ENCODE measurements around the gene SCGB1A1. TPM values are rescaled to one million over a fixed set of nuclear protein-coding genes. Genes with fewer than 3 reads are reported as not detected.
A peak's percentile ranks its signal among the peaks of the same experiment; 100 is the strongest.

Gene SCGB1A1
- polyA plus RNA-seq, 1 donor from 2014 or later = not detected

- Histone ChIP-seq H2AFZ (ENCODE audit: low read depth, low read length) (no peak overlapping the region), H3K27me3 (ENCODE audit: insufficient read depth, low read depth, low read length) (no peaks in the 10 kb centered on the region), H3K4me3 (ENCODE audit: low read length) (no peak overlapping the region), H3K9me3 (ENCODE audit: low read length) (no peaks in the 10 kb centered on the region), H3K27ac (ENCODE audit: low read length) (no peak overlapping the region), H3K9ac (ENCODE audit: low read length) (no peak overlapping the region), H4K20me1 (ENCODE audit: insufficient read depth) (no peaks in the 10 kb centered on the region), H3F3A (ENCODE audit: insufficient read depth, low read length, poor library complexity, severe bottlenecking) (peaks cover 4% of the 10 kb centered on the region), H3K9me2 (ENCODE audit: insufficient read depth, low read length) (no peaks in the 10 kb centered on the region), H3K36me3 (ENCODE audit: insufficient read depth, low read length) (no peaks in the 10 kb centered on the region), H3K4me2 (ENCODE audit: low read length) (no peak overlapping the region), H3K79me2 (replicated peaks; ENCODE audit: insufficient read depth, low read length) (no peaks in the 10 kb centered on the region)
- TF ChIP-seq EP300 (conservative IDR thresholded peaks at IDR 0.05; ENCODE audit: poor library complexity, severe bottlenecking) = no peak
- TF ChIP-seq RAD21 (conservative IDR thresholded peaks at IDR 0.05) = no peak
- no peak for TF ChIP-seq MXI1 (conservative IDR thresholded peaks at IDR 0.05; ENCODE audit: poor library complexity, severe bottlenecking)
Observed at GRCh38 chr11:62391642-62392425, 27.0 kb upstream of the SCGB1A1 start.

GRCh38 chr11:62392506-62392905, 26.3 kb upstream of the SCGB1A1 start:
- H3K9me2 ChIP-seq (ENCODE audit: insufficient read depth, low read length) = no peaks in the 10 kb centered on the region
- H3K4me3 ChIP-seq (ENCODE audit: low read length) = no peak overlapping the region
- H3K27me3 ChIP-seq (ENCODE audit: insufficient read depth, low read depth, low read length) = no peaks in the 10 kb centered on the region

DNA sequence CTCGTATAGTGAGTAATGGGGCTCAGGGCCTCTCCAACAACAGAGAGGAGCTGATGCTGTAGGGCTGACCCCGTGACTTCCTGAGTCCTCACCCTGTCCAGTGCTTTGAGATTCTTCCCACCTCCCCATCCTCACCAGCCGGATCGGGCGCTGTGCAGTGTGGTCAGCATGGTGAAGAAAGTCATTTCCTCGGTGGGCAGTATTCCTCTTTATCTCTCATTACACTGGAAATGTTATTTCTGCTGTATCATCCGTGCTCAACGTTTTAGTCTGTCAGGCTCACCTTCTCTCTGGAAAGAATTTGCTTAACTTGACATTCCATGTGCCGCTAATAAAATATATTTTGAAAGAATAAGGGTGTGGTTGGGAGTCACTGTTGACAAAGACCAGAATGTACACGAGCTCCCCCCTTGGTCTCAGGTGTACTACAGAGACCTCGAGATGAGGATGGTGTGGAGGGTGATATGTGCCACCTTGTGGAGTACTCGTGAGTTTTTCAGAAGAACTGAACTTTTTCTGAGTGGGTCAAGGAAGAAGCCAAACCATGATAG, 25.7 kb upstream of the SCGB1A1 start:
- Histone ChIP-seq H3K27me3 (ENCODE audit: insufficient read depth, low read depth, low read length) (no peaks in the 10 kb centered on the region), H3K79me2 (replicated peaks; ENCODE audit: insufficient read depth, low read length) (no peaks in the 10 kb centered on the region)
- no peak for TF ChIP-seq TAF1 (IDR thresholded peaks at IDR 0.05; ENCODE audit: low read depth)
- TF ChIP-seq, protein P1, sequence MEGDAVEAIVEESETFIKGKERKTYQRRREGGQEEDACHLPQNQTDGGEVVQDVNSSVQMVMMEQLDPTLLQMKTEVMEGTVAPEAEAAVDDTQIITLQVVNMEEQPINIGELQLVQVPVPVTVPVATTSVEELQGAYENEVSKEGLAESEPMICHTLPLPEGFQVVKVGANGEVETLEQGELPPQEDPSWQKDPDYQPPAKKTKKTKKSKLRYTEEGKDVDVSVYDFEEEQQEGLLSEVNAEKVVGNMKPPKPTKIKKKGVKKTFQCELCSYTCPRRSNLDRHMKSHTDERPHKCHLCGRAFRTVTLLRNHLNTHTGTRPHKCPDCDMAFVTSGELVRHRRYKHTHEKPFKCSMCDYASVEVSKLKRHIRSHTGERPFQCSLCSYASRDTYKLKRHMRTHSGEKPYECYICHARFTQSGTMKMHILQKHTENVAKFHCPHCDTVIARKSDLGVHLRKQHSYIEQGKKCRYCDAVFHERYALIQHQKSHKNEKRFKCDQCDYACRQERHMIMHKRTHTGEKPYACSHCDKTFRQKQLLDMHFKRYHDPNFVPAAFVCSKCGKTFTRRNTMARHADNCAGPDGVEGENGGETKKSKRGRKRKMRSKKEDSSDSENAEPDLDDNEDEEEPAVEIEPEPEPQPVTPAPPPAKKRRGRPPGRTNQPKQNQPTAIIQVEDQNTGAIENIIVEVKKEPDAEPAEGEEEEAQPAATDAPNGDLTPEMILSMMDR (IDR thresholded peaks at IDR 0.05; ENCODE audit: poor library complexity, severe bottlenecking) = peak; percentile 15
- TF ChIP-seq, protein P2, sequence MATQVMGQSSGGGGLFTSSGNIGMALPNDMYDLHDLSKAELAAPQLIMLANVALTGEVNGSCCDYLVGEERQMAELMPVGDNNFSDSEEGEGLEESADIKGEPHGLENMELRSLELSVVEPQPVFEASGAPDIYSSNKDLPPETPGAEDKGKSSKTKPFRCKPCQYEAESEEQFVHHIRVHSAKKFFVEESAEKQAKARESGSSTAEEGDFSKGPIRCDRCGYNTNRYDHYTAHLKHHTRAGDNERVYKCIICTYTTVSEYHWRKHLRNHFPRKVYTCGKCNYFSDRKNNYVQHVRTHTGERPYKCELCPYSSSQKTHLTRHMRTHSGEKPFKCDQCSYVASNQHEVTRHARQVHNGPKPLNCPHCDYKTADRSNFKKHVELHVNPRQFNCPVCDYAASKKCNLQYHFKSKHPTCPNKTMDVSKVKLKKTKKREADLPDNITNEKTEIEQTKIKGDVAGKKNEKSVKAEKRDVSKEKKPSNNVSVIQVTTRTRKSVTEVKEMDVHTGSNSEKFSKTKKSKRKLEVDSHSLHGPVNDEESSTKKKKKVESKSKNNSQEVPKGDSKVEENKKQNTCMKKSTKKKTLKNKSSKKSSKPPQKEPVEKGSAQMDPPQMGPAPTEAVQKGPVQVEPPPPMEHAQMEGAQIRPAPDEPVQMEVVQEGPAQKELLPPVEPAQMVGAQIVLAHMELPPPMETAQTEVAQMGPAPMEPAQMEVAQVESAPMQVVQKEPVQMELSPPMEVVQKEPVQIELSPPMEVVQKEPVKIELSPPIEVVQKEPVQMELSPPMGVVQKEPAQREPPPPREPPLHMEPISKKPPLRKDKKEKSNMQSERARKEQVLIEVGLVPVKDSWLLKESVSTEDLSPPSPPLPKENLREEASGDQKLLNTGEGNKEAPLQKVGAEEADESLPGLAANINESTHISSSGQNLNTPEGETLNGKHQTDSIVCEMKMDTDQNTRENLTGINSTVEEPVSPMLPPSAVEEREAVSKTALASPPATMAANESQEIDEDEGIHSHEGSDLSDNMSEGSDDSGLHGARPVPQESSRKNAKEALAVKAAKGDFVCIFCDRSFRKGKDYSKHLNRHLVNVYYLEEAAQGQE (IDR thresholded peaks at IDR 0.05; ENCODE audit: borderline replicate concordance) = no peak

More at GRCh38 chr11:62392506-62392905, 26.3 kb upstream of the SCGB1A1 start:
- Histone ChIP-seq H3F3A (ENCODE audit: insufficient read depth, low read length, poor library complexity, severe bottlenecking) (peaks cover 4% of the 10 kb centered on the region), H2AFZ (ENCODE audit: low read depth, low read length) (no peak overlapping the region), H3K9ac (ENCODE audit: low read length) (no peak overlapping the region), H3K4me2 (ENCODE audit: low read length) (no peak overlapping the region), H3K36me3 (ENCODE audit: insufficient read depth, low read length) (no peaks in the 10 kb centered on the region), H3K79me2 (replicated peaks; ENCODE audit: insufficient read depth, low read length) (no peaks in the 10 kb centered on the region), H3K27ac (ENCODE audit: low read length) (no peak overlapping the region), H4K20me1 (ENCODE audit: insufficient read depth) (no peaks in the 10 kb centered on the region), H3K9me3 (ENCODE audit: low read length) (no peaks in the 10 kb centered on the region)
- TF ChIP-seq POLR2AphosphoS5 (IDR thresholded peaks at IDR 0.05) (no peak), EZH2 (IDR thresholded peaks at IDR 0.05; ENCODE audit: borderline replicate concordance, insufficient read depth, low read length, poor library complexity, severe bottlenecking) (no peak), EP300 (conservative IDR thresholded peaks at IDR 0.05; ENCODE audit: poor library complexity, severe bottlenecking) (no peak), SMC3 (conservative IDR thresholded peaks at IDR 0.05; ENCODE audit: poor library complexity) (no peak), MXI1 (conservative IDR thresholded peaks at IDR 0.05; ENCODE audit: poor library complexity, severe bottlenecking) (no peak)
- TF ChIP-seq, protein P1 (IDR thresholded peaks at IDR 0.05; ENCODE audit: poor library complexity, severe bottlenecking) = no peak

More for the DNA sequence above, 25.7 kb upstream of the SCGB1A1 start:
- no peak overlapping the region for H3K9ac ChIP-seq (ENCODE audit: low read length)
- no peak overlapping the region for H2AFZ ChIP-seq (ENCODE audit: low read depth, low read length)
- no peak overlapping the region for H3K4me2 ChIP-seq (ENCODE audit: low read length)
- H3K36me3 ChIP-seq (ENCODE audit: insufficient read depth, low read length) = no peaks in the 10 kb centered on the region
- H3K9me3 ChIP-seq (ENCODE audit: low read length) = no peaks in the 10 kb centered on the region
- H3K9me2 ChIP-seq (ENCODE audit: insufficient read depth, low read length) = no peaks in the 10 kb centered on the region
- no peak overlapping the region for H3K4me3 ChIP-seq (ENCODE audit: low read length)
- H4K20me1 ChIP-seq (ENCODE audit: insufficient read depth) = no peaks in the 10 kb centered on the region
- H3K27ac ChIP-seq (ENCODE audit: low read length) = no peak overlapping the region
- peaks cover 4% of the 10 kb centered on the region for H3F3A ChIP-seq (ENCODE audit: insufficient read depth, low read length, poor library complexity, severe bottlenecking)

Data from neural cell (in vitro differentiated cells).